CD4-positive, alpha-beta T cell treated with Interleukin-6 at 100 ng/mL for 8 hours (primary cell): ENCODE results near the gene SMPX.

ENCODE experiments used
- DNase-seq: peaks from one replicate; pipeline ENCODE4 v3.0.0-alpha.2; 2020; ENCODE audit warnings: mixed read lengths, low spot score

SMPX gene

GRCh38 chrX:21744060-21744459 lies 13.9 kb downstream of the SMPX start:
- DNase-seq, result no peak

- DNase-seq, result no peak
Measured at GRCh38 chrX:21741869-21742701, 15.8 kb downstream of the SMPX start.

- no peak for DNase-seq
Measured at GRCh38 chrX:21741364-21741763, 16.6 kb downstream of the SMPX start.

GRCh38 chrX:21740329-21741274 lies 17.3 kb downstream of the SMPX start:
- no peak for DNase-seq

- no peak for DNase-seq
Measured at GRCh38 chrX:21738950-21739287, 19.0 kb downstream of the SMPX start.

GRCh38 chrX:21738210-21738949 lies 19.5 kb downstream of the SMPX start:
- DNase-seq, result no peak

- no peak for DNase-seq
Measured at GRCh38 chrX:21735768-21736127, 22.2 kb downstream of the SMPX start.

- no peak for DNase-seq
Measured at GRCh38 chrX:21735038-21735767, 22.7 kb downstream of the SMPX start.

- no peak for DNase-seq
Measured at GRCh38 chrX:21734175-21734574, 23.7 kb downstream of the SMPX start.

GRCh38 chrX:21733705-21734104 lies 24.2 kb downstream of the SMPX start:
- no peak for DNase-seq

- no peak for DNase-seq
Measured at GRCh38 chrX:21730026-21730425, 27.9 kb downstream of the SMPX start.

- DNase-seq, result no peak
Measured at GRCh38 chrX:21728276-21728968, 29.5 kb downstream of the SMPX start.

GRCh38 chrX:21725916-21726315 lies 32.0 kb downstream of the SMPX start:
- no peak for DNase-seq

GRCh38 chrX:21725496-21725895 lies 32.4 kb downstream of the SMPX start:
- DNase-seq, result peak; percentile 11

GRCh38 chrX:21723814-21724213 lies 34.1 kb downstream of the SMPX start:
- DNase-seq, result no peak

GRCh38 chrX:21723084-21723483 lies 34.8 kb downstream of the SMPX start:
- DNase-seq, result no peak

GRCh38 chrX:21721195-21721594 lies 36.7 kb downstream of the SMPX start:
- no peak for DNase-seq

- DNase-seq, result no peak
Measured at GRCh38 chrX:21718575-21718974, 39.3 kb downstream of the SMPX start.

- no peak for DNase-seq
Measured at GRCh38 chrX:21717802-21718201, 40.1 kb downstream of the SMPX start.

GRCh38 chrX:21715825-21716224 lies 42.1 kb downstream of the SMPX start:
- DNase-seq, result no peak

- no peak for DNase-seq
Measured at GRCh38 chrX:21715337-21715736, 42.6 kb downstream of the SMPX start.
